Psoas muscle (tissue), 8 donors: ENCODE data around the gene PIPOX. TPM values are rescaled to one million over a fixed set of nuclear protein-coding genes. Genes with fewer than 3 reads are reported as not detected.

Experiments
- ATAC-seq, 4 donors: fragments of 200-7000 bp; cut with Tn5 transposase; one replicate each; pipeline ENCODE4 v1.9.1; 2020; ENCODE audit warnings: moderate library complexity in 3 of 4, mild to moderate bottlenecking in 2 of 4
- DNase-seq, 2 donors: peaks; one replicate each; pipeline ENCODE4 v3.0.0-alpha.2; 2020
- H3K27ac ChIP-seq: fragments of 200-600 bp; one replicate; pipeline ENCODE4 v1.8.0; 2022
- H3K27me3 ChIP-seq, 3 donors: fragments of 200-600 bp in 1 of 3; one replicate each; pipeline versions ENCODE4 v1.6.1 to v1.8.0; 2013 to 2022; ENCODE audit warnings: low read length in 2 of 3, mild to moderate bottlenecking in 2 of 3, moderate library complexity in 1 of 3; ENCODE audit not compliant: insufficient read depth in 3 of 3
- H3K36me3 ChIP-seq, 2 donors: fragments of 200-600 bp in 1 of 2; one replicate each; pipeline versions ENCODE4 v1.6.1 to v1.8.0; 2013 to 2022; ENCODE audit warnings: low read depth in 1 of 2, mild to moderate bottlenecking in 1 of 2, moderate library complexity in 1 of 2; ENCODE audit not compliant: insufficient read depth in 1 of 2
- H3K4me1 ChIP-seq: fragments of 200-600 bp; one replicate; pipeline ENCODE4 v1.8.0; 2022
- H3K4me3 ChIP-seq: fragments of 200-600 bp; one replicate; pipeline ENCODE4 v1.8.0; 2022; ENCODE audit warnings: mild to moderate bottlenecking
- H3K9me3 ChIP-seq: fragments of 200-600 bp; one replicate; pipeline ENCODE4 v1.8.0; 2022
- CTCF ChIP-seq: fragments of 200-600 bp; IDR thresholded peaks from one replicate; pipeline ENCODE4 v1.8.0; 2022; ENCODE audit warnings: antibody characterized with exemption
- WGBS, 3 donors: extraction: QIAGEN DNeasy Blood & Tissue Kit; methylation state at CpG; one replicate each; pipeline versions ENCODE4 v1.1.6 to v1.1.7; 2013; 5-methylcytosine and 5-hydroxymethylcytosine counted together
- intact Hi-C, 2 donors: fragments of 100-400 bp; cut with DNase I; formaldehyde crosslinking; loops; one replicate each; pipeline versions ENCODE4 v1.11.0 to v1.14.2; 2022
- polyA plus RNA-seq, 3 donors: library from polyadenylated mRNA; stranded (reverse); fragments of 200-250 nt; gene quantifications; one replicate each; pipeline ENCODE4 v1.2.3, GENCODE V29; 2013
- total RNA-seq, 4 donors: library from RNA; stranded (reverse); fragmentation: NEBNext Ultra II Directional in 2 of 4; extraction: Animal tissue kit (Norgen Biotek cat#: 25700) in 2 of 4; gene quantifications; one replicate each; pipeline versions ENCODE4 v1.2.1 to v1.2.4, GENCODE V29; 2021 to 2023
- donor health status: healthy with polysubstance abuse.
- donor health status: DM: no; HTN: no; CAD: no; lungs with moderate emphysema.
- donor health status: Bipolar disorder and iron deficiency.
- donor health status: healthy.
- donor health status: DM: yes; HTN: yes; CAD: no.
- donor health status: DM: no; HTN: no; CAD: no.
- donor health status: DM: no; HTN: no; CAD: no.
- donor health status: DM: yes; HTN: yes; CAD: no.

The PIPOX gene
- total and polyA plus RNA-seq, 7 donors, result 0.17 to 3.6 (median 0.63) TPM; not detected in 1

GRCh38 chr17:29095439-29095838, 52.5 kb downstream of the PIPOX start:
- DNase-seq (no peak), ATAC-seq (no peak)
- no peak overlapping the region for H3K27ac ChIP-seq
- H3K27me3 ChIP-seq, result no peaks in the 10 kb centered on the region
- 60 to 92% (median 66%) methylated on average over 6 of the region's 6 CpGs for WGBS, 3 donors
- H3K36me3 ChIP-seq, result peaks cover 21 to 100% of the 10 kb centered on the region in 2 donors
- no peak overlapping the region for H3K4me3 ChIP-seq
- no peaks in the 10 kb centered on the region for H3K4me1 ChIP-seq
- intact Hi-C loops, result no loop called here
- no peak for TF ChIP-seq CTCF
- H3K9me3 ChIP-seq, result no peaks in the 10 kb centered on the region

DNA sequence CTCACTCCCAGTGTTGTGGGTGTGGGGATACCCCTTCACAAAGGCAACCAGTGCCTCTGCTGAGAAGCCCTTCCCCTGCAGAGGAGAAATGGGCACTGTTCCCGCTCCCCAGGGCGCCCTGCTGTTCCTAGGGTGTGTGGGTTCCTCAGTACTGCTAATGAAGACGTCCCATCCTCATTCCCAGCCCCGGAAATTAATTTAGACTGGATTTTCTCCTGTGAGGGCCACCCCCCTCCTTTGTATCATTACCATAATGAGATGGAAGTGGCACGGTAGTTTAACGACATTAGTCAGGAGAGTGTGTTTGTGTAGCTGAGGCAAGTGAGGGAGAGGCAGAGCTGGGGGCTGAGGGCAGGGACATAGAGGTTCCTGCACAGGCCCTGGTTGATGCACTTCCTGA, 53.2 kb downstream of the PIPOX start:
- intact Hi-C loops, result no loop called here
- no peak for TF ChIP-seq CTCF
- H3K27ac ChIP-seq, result no peak overlapping the region
- H3K4me1 ChIP-seq, result no peaks in the 10 kb centered on the region
- WGBS, 3 donors, result 75 to 79% (median 78%) methylated on average over 6 of the region's 6 CpGs
- H3K27me3 ChIP-seq, result no peaks in the 10 kb centered on the region
- H3K9me3 ChIP-seq, result no peaks in the 10 kb centered on the region
- H3K4me3 ChIP-seq, result no peak overlapping the region
- peaks cover 21 to 100% of the 10 kb centered on the region in 2 donors for H3K36me3 ChIP-seq
- ATAC-seq (no peak), DNase-seq (no peak)

DNA sequence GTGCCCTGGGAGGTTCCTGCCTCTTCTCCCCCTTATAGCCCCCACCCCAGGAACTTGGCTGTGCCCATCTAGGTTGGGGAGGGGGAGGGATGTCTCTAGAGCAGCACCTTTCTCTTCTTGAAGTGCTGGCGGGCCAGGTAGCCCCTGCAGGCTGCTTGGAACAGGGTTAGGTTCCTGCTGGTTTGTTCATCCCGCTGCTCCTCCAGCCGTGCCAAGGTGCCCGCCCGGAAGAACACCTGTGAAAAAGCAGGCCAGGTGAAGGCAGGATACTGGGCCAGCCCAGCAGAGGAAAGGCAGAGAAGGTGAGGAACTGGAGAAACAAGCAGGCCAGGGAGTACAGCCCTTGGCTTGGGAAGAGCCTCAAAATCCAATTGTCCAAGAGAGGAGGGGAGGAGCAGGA, 56.6 kb downstream of the PIPOX start:
- no peak overlapping the region for H3K4me3 ChIP-seq
- TF ChIP-seq CTCF, result no peak
- peaks cover 7 to 98% of the 10 kb centered on the region in 2 donors for H3K36me3 ChIP-seq
- ATAC-seq (no peak), DNase-seq (no peak)
- no peaks in the 10 kb centered on the region for H3K9me3 ChIP-seq
- H3K4me1 ChIP-seq, result peaks cover 24% of the 10 kb centered on the region
- 93 to 95% (median 94%) methylated on average over 5 of the region's 5 CpGs for WGBS, 3 donors
- intact Hi-C loops, result no loop called here
- H3K27ac ChIP-seq, result no peak overlapping the region
- no peaks in the 10 kb centered on the region for H3K27me3 ChIP-seq

DNA sequence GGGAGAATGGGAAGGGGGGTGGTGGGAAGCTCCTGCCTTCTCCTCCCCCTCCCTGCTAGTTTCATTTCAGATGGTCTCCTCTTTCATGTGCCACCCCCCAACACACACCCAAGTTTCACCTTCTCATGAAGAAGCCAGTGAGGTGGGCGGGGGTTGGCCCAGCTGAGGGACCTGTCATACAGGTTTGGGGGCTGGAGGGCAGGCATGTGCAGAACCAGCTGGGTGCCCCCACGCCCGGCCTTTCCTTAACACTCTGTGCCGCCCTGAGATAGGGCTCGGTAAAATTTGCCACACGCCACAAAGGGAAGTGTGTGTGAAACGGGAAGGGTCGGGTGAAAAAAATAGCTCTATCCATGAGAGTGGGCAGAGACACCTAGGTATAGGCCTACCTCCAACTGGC, 57.4 kb downstream of the PIPOX start:
- Histone ChIP-seq H3K36me3 (peaks cover 4 to 98% of the 10 kb centered on the region in 2 donors), H3K9me3 (no peaks in the 10 kb centered on the region), H3K27me3 (no peaks in the 10 kb centered on the region), H3K4me1 (peaks cover 24% of the 10 kb centered on the region), H3K27ac (no peak overlapping the region), H3K4me3 (no peak overlapping the region)
- 83 to 90% (median 90%) methylated on average over 8 of the region's 8 CpGs for WGBS, 3 donors
- ATAC-seq (no peak), DNase-seq (no peak)
- no peak for TF ChIP-seq CTCF
- intact Hi-C loops, result no loop called here

DNA sequence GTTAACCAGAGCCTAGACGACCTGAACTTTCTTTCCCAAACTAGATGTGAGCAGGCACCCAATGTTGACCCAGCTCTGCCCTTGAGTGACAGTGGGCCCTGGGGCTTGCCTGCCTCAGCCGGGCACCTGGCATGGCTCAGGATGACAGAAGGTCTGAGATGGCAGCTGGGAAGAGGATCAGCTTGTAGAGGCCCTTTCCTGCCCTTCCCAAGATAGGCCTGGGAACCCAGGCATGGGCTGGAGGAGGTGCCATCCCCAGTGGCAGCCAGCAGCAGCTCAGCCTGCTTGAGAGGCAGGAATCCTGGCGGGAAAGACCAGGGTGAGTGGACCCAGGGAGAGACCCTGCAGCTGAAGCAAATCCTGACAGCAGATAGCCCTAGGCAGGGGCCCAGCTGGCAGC, 59.1 kb downstream of the PIPOX start:
- Histone ChIP-seq H3K4me3 (no peak overlapping the region), H3K36me3 (peaks cover 4 to 98% of the 10 kb centered on the region in 2 donors), H3K9me3 (no peaks in the 10 kb centered on the region), H3K27ac (peak overlapping the region; percentile 83), H3K27me3 (no peaks in the 10 kb centered on the region), H3K4me1 (peaks cover 24% of the 10 kb centered on the region)
- ATAC-seq, result peak; percentile 14 to 54 (median 33)
- no peak for TF ChIP-seq CTCF
- intact Hi-C loops, result no loop called here
- 34 to 49% (median 45%) methylated on average over 3 of the region's 3 CpGs for WGBS, 3 donors
- DNase-seq, result no peak
